ENCODE results near the gene KRTAP1-5.
"Not testable (repeated sequence)": the region's sequence is repeated elsewhere in the genome, so short reads cannot be mapped to it uniquely, and the experiment has no call there.

DNA sequence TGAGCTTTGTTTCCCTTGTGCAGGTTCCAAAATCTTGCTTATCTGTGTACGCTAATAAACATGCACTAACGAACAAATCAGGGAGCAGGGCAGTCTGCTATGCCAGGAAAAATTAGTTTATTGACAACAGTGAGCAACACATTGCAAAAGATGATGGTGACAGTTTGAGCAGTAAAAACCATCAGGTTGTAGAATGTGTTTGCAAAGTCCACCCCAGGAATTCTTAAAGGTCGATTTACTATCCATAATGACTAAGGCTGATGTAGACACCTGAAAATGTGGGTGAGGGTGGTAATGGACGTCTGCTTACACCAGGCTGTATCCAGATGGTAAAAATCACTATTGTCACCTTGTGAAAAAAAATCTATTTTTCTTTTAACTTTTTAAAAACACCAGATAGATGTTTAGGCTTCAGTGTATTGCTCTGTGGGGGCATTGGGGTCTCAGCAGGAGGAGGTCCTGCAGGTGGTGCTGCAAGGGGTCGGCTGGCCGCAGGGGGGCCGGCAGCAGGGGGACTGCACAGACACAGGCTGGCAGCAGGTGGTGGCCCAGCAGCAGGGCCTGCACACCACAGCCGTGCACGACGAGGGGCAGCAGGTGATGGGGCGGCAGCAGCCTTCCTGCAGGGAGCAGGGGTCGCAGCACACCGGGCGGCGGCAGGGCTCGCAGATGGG lies 38.1 kb upstream of the KRTAP1-5 start:
- TF ChIP-seq EZH2 (IDR thresholded peaks at IDR 0.05): not testable (repeated sequence)
- TF ChIP-seq, protein P1, sequence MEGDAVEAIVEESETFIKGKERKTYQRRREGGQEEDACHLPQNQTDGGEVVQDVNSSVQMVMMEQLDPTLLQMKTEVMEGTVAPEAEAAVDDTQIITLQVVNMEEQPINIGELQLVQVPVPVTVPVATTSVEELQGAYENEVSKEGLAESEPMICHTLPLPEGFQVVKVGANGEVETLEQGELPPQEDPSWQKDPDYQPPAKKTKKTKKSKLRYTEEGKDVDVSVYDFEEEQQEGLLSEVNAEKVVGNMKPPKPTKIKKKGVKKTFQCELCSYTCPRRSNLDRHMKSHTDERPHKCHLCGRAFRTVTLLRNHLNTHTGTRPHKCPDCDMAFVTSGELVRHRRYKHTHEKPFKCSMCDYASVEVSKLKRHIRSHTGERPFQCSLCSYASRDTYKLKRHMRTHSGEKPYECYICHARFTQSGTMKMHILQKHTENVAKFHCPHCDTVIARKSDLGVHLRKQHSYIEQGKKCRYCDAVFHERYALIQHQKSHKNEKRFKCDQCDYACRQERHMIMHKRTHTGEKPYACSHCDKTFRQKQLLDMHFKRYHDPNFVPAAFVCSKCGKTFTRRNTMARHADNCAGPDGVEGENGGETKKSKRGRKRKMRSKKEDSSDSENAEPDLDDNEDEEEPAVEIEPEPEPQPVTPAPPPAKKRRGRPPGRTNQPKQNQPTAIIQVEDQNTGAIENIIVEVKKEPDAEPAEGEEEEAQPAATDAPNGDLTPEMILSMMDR (IDR thresholded peaks at IDR 0.05): not testable (repeated sequence)

Measured in neural progenitor cell (in vitro differentiated cells).